ENCODE results near the gene ARRB1.

The ARRB1 gene

DNA sequence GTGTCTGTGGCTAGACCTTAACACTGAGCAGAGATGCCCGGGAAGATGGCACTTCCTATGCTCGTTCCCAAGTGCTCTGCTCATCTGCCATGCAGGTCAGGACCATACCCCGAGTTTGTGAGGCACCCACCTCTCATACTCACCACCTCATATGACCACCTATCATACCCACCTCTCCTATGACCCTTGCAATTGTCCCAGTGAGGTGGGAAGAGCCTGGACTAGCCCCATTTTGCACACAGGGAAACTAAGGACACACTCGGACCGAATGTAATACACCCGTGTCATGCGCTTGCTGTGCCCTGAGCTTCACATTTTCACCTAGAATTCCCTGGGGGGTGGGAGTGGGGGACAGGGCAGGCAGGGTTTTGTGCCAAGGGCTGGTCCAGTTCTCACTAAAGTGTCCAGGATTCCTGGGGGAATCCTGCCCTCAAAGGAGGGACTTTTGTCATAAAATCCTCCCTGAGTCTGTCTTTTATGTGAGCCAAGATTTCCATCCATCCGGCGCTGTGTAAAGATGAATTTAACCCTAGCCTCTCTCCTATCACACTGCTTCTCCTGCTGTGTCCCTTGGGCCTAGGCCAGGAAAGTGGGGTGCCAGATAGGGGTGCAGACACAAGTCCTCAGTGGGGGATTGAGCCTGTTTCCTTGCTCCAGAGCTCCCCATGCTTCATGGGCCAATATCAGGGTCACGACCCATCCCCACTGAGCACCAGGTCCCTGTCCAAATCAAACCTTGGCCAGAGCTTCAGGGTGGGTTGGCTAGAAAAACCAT, 90.9 kb downstream of the ARRB1 start:
- no peak overlapping the region for H3K4me3 ChIP-seq (ENCODE audit: low read depth, low read length, poor library complexity, severe bottlenecking)
- no peaks in the 10 kb centered on the region for H3K4me1 ChIP-seq (ENCODE audit: insufficient read depth, low read length, severe bottlenecking)
- no peak overlapping the region for H2AFZ ChIP-seq (ENCODE audit: low read length)
- H3K9ac ChIP-seq (ENCODE audit: low read length), result no peak overlapping the region
- no peak overlapping the region for H3K27ac ChIP-seq (ENCODE audit: low read depth, low read length, poor library complexity, severe bottlenecking)
- no peaks in the 10 kb centered on the region for H3K9me3 ChIP-seq (ENCODE audit: low read length)
- H3K36me3 ChIP-seq (ENCODE audit: insufficient read depth, low read length), result no peaks in the 10 kb centered on the region
- H3K4me2 ChIP-seq (ENCODE audit: low read length), result no peak overlapping the region
- H3F3A ChIP-seq (ENCODE audit: insufficient read depth, low read length), result no peaks in the 10 kb centered on the region
- H3K9me2 ChIP-seq (ENCODE audit: low read depth, low read length), result no peaks in the 10 kb centered on the region
- H3K79me2 ChIP-seq (ENCODE audit: insufficient read depth, low read length), result no peaks in the 10 kb centered on the region
- H4K20me1 ChIP-seq (ENCODE audit: insufficient read depth, low read length), result no peaks in the 10 kb centered on the region
- no peaks in the 10 kb centered on the region for H3K27me3 ChIP-seq (ENCODE audit: insufficient read depth, low read length)
- TF ChIP-seq, protein P1, sequence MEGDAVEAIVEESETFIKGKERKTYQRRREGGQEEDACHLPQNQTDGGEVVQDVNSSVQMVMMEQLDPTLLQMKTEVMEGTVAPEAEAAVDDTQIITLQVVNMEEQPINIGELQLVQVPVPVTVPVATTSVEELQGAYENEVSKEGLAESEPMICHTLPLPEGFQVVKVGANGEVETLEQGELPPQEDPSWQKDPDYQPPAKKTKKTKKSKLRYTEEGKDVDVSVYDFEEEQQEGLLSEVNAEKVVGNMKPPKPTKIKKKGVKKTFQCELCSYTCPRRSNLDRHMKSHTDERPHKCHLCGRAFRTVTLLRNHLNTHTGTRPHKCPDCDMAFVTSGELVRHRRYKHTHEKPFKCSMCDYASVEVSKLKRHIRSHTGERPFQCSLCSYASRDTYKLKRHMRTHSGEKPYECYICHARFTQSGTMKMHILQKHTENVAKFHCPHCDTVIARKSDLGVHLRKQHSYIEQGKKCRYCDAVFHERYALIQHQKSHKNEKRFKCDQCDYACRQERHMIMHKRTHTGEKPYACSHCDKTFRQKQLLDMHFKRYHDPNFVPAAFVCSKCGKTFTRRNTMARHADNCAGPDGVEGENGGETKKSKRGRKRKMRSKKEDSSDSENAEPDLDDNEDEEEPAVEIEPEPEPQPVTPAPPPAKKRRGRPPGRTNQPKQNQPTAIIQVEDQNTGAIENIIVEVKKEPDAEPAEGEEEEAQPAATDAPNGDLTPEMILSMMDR (IDR thresholded peaks at IDR 0.05; ENCODE audit: low read length), result no peak
- TF ChIP-seq EZH2 (IDR thresholded peaks at IDR 0.05; ENCODE audit: borderline replicate concordance, low read length), result no peak

DNA sequence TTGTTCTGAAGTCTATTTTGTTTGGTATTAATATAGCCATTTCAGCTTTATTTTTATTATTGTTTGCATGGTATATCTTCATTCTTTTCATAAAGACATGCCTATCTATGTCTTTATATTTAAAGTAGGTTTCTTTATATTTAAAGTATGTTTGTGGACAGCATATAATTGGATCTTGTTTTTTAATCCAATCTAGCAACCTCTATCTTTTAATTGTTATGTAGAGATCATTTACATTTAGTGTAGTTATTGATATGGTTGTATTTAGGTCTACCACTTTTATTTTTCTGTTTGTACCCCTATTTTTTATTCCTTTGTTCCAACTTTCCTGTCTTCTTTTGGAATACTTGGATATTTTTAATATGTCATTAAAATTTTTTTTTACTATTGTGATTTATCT, 97.1 kb downstream of the ARRB1 start:
- no peaks in the 10 kb centered on the region for H4K20me1 ChIP-seq (ENCODE audit: insufficient read depth, low read length)
- no peaks in the 10 kb centered on the region for H3F3A ChIP-seq (ENCODE audit: insufficient read depth, low read length)
- no peak overlapping the region for H3K4me3 ChIP-seq (ENCODE audit: low read depth, low read length, poor library complexity, severe bottlenecking)
- H3K4me2 ChIP-seq (ENCODE audit: low read length), result no peak overlapping the region
- TF ChIP-seq, protein P1 (IDR thresholded peaks at IDR 0.05; ENCODE audit: low read length), result no peak
- TF ChIP-seq EZH2 (IDR thresholded peaks at IDR 0.05; ENCODE audit: borderline replicate concordance, low read length), result no peak
- H3K27ac ChIP-seq (ENCODE audit: low read depth, low read length, poor library complexity, severe bottlenecking), result no peak overlapping the region
- H3K79me2 ChIP-seq (ENCODE audit: insufficient read depth, low read length), result no peaks in the 10 kb centered on the region
- no peaks in the 10 kb centered on the region for H3K4me1 ChIP-seq (ENCODE audit: insufficient read depth, low read length, severe bottlenecking)
- no peaks in the 10 kb centered on the region for H3K36me3 ChIP-seq (ENCODE audit: insufficient read depth, low read length)
- no peaks in the 10 kb centered on the region for H3K9me3 ChIP-seq (ENCODE audit: low read length)
- no peaks in the 10 kb centered on the region; the same call in 1 of the 2 replicates for H3K27me3 ChIP-seq (ENCODE audit: insufficient read depth, low read length)
- H3K9me2 ChIP-seq (ENCODE audit: low read depth, low read length), result no peaks in the 10 kb centered on the region
- H3K9ac ChIP-seq (ENCODE audit: low read length), result no peak overlapping the region
- H2AFZ ChIP-seq (ENCODE audit: low read length), result no peak overlapping the region

DNA sequence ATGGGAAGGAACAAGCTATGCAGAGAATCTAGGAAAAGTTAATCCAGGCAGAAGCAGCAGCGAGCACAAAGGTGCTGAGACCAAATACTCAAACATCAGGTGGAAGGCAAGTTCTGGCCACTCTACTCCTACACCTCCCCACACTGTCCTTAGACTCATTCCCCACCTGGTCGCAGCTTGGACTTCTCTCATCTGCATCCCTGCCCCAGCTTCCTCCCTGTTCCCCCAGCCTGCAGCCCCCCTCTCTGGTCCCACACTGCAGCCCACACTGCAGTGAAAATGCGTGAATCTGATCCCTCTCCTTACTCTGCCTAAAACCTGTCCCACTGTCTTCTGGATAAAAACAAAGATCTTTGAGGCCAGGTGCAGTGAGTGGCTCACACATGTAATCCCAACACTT, 101.8 kb downstream of the ARRB1 start:
- Histone ChIP-seq H3K9me2 (ENCODE audit: low read depth, low read length) (no peaks in the 10 kb centered on the region), H2AFZ (ENCODE audit: low read length) (no peak overlapping the region), H4K20me1 (ENCODE audit: insufficient read depth, low read length) (no peaks in the 10 kb centered on the region), H3K4me1 (ENCODE audit: insufficient read depth, low read length, severe bottlenecking) (no peaks in the 10 kb centered on the region), H3K9me3 (ENCODE audit: low read length) (no peaks in the 10 kb centered on the region), H3K9ac (ENCODE audit: low read length) (no peak overlapping the region), H3K27me3 (ENCODE audit: insufficient read depth, low read length) (peaks cover 4% of the 10 kb centered on the region; the same call in 1 of the 2 replicates), H3K4me2 (ENCODE audit: low read length) (no peak overlapping the region), H3K36me3 (ENCODE audit: insufficient read depth, low read length) (no peaks in the 10 kb centered on the region), H3F3A (ENCODE audit: insufficient read depth, low read length) (no peaks in the 10 kb centered on the region), H3K27ac (ENCODE audit: low read depth, low read length, poor library complexity, severe bottlenecking) (no peak overlapping the region), H3K4me3 (ENCODE audit: low read depth, low read length, poor library complexity, severe bottlenecking) (no peak overlapping the region), H3K79me2 (ENCODE audit: insufficient read depth, low read length) (no peaks in the 10 kb centered on the region)
- TF ChIP-seq, protein P1 (IDR thresholded peaks at IDR 0.05; ENCODE audit: low read length), result no peak
- no peak for TF ChIP-seq EZH2 (IDR thresholded peaks at IDR 0.05; ENCODE audit: borderline replicate concordance, low read length)

Measured in OCI-LY1 (cell line).